Cardiac muscle cell (in vitro differentiated cells and primary cell): ENCODE data around the gene NR3C2. TPM values are rescaled to one million over a fixed set of nuclear protein-coding genes. Genes with fewer than 3 reads are reported as not detected.

ENCODE experiments used
- DNase-seq, 2 donors: peaks; one replicate each; pipeline versions ENCODE4 v3.0.0 to v3.0.0-alpha.2; 2010 to 2017; ENCODE audit warnings: low read depth in 1 of 2, low spot score in 1 of 2
- H3K27ac ChIP-seq: fragments of 200-600 bp; sonication (generic); 2 replicates; pipeline ENCODE4 v1.5.1; 2016
- H3K27me3 ChIP-seq: fragments of 200-600 bp; sonication (generic); 2 replicates; pipeline ENCODE4 v1.6.0; 2016; ENCODE audit warnings: control low read depth
- H3K36me3 ChIP-seq: fragments of 200-600 bp; sonication (generic); 2 replicates; pipeline ENCODE4 v1.5.1; 2016; ENCODE audit warnings: control low read depth
- H3K4me1 ChIP-seq: fragments of 200-600 bp; sonication (generic); 2 replicates; pipeline ENCODE4 v1.8.1; 2017; ENCODE audit warnings: low read depth, mild to moderate bottlenecking, mixed run types
- H3K4me3 ChIP-seq: fragments of 200-600 bp; sonication (generic); 2 replicates; pipeline ENCODE4 v1.5.1; 2016; ENCODE audit warnings: mild to moderate bottlenecking
- H3K9me3 ChIP-seq: fragments of 200-600 bp; sonication (generic); 2 replicates; pipeline ENCODE4 v1.5.1; 2017; ENCODE audit warnings: low read depth, mild to moderate bottlenecking, control low read depth
- CTCF ChIP-seq: IDR thresholded peaks from 2 replicates; pipeline ENCODE4 v1.5.1; 2012; ENCODE audit warnings: low read depth, mild to moderate bottlenecking, low read length
- polyA plus RNA-seq: library from polyadenylated mRNA; unstranded; fragments of >200 nt; fragmentation: Nextera tagmentation; extraction: Ambion mirVana; gene quantifications from 2 replicates; pipeline ENCODE4 v1.2.1, GENCODE V29; 2016
- total RNA-seq: library from RNA; depleted of rRNA; stranded (reverse); fragments of >200 nt; gene quantifications from 2 replicates; pipeline ENCODE4 v1.2.3, GENCODE V29; 2016

Gene NR3C2
- total and polyA plus RNA-seq, 2 experiments from 2014 or later, result 0.43 to 2.5 TPM

GRCh38 chr4:148101790-148102189 is 340.4 kb downstream of the NR3C2 start:
- no peak for TF ChIP-seq CTCF
- no peak for DNase-seq
- peaks cover 4% of the 10 kb centered on the region for H3K4me1 ChIP-seq
- no peaks in the 10 kb centered on the region for H3K36me3 ChIP-seq
- no peaks in the 10 kb centered on the region for H3K9me3 ChIP-seq
- H3K27ac ChIP-seq, result no peak overlapping the region
- no peak overlapping the region for H3K4me3 ChIP-seq
- no peaks in the 10 kb centered on the region for H3K27me3 ChIP-seq

- H3K36me3 ChIP-seq, result no peaks in the 10 kb centered on the region
- no peaks in the 10 kb centered on the region for H3K27me3 ChIP-seq
- H3K4me1 ChIP-seq, result peaks cover 4% of the 10 kb centered on the region
- no peak overlapping the region for H3K4me3 ChIP-seq
- TF ChIP-seq CTCF, result no peak
- no peaks in the 10 kb centered on the region for H3K9me3 ChIP-seq
- DNase-seq, result no peak
- no peak overlapping the region for H3K27ac ChIP-seq
Measured at GRCh38 chr4:148101235-148101634, 341.0 kb downstream of the NR3C2 start.

- no peaks in the 10 kb centered on the region for H3K4me1 ChIP-seq
- H3K9me3 ChIP-seq, result no peaks in the 10 kb centered on the region
- no peaks in the 10 kb centered on the region for H3K36me3 ChIP-seq
- H3K27ac ChIP-seq, result no peak overlapping the region
- H3K27me3 ChIP-seq, result no peaks in the 10 kb centered on the region
- H3K4me3 ChIP-seq, result no peak overlapping the region
- no peak for DNase-seq
- no peak for TF ChIP-seq CTCF
Measured at GRCh38 chr4:148097801-148098200, 344.4 kb downstream of the NR3C2 start.

GRCh38 chr4:148095346-148095923 is 346.8 kb downstream of the NR3C2 start:
- H3K27me3 ChIP-seq, result no peaks in the 10 kb centered on the region
- DNase-seq, result no peak

GRCh38 chr4:148094149-148094548 is 348.1 kb downstream of the NR3C2 start:
- TF ChIP-seq CTCF, result no peak
- no peaks in the 10 kb centered on the region for H3K4me1 ChIP-seq
- DNase-seq, result no peak

More at GRCh38 chr4:148095346-148095923, 346.8 kb downstream of the NR3C2 start:
- no peaks in the 10 kb centered on the region for H3K36me3 ChIP-seq
- no peak for TF ChIP-seq CTCF
- H3K9me3 ChIP-seq, result no peaks in the 10 kb centered on the region
- H3K27ac ChIP-seq, result no peak overlapping the region
- no peaks in the 10 kb centered on the region for H3K4me1 ChIP-seq
- H3K4me3 ChIP-seq, result no peak overlapping the region

More at GRCh38 chr4:148094149-148094548, 348.1 kb downstream of the NR3C2 start:
- no peaks in the 10 kb centered on the region for H3K27me3 ChIP-seq
- H3K36me3 ChIP-seq, result no peaks in the 10 kb centered on the region
- no peak overlapping the region for H3K4me3 ChIP-seq
- H3K27ac ChIP-seq, result no peak overlapping the region
- H3K9me3 ChIP-seq, result no peaks in the 10 kb centered on the region
